Measurements from ENCODE around the gene RARB.

- TF ChIP-seq EZH2 (IDR thresholded peaks at IDR 0.05; ENCODE audit: borderline replicate concordance, low read depth, low read length, poor library complexity, severe bottlenecking) (no peak), CTCF (conservative IDR thresholded peaks at IDR 0.05; ENCODE audit: low read depth, low read length) (no peak)
Measured at GRCh38 chr3:25547103-25547502, 119.0 kb downstream of the RARB start.
